Stimulated activated CD4-positive, alpha-beta T cell treated with anti-CD3 and anti-CD28 coated beads, Interleukin-4, amount 100 ng/mL, for 48 hours (primary cell): Measurements from ENCODE around the gene PRAF2.

Experiments used
- DNase-seq, 2 donors: peaks; one replicate each; pipeline ENCODE4 v3.0.0-alpha.2; 2020; ENCODE audit warnings: low read depth in 2 of 2

PRAF2 gene, protein sequence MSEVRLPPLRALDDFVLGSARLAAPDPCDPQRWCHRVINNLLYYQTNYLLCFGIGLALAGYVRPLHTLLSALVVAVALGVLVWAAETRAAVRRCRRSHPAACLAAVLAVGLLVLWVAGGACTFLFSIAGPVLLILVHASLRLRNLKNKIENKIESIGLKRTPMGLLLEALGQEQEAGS

GRCh38 chrX:49073601-49074575, at the start of gene PRAF2:
Gene PRAF2 (minus strand): TSS chrX:49074002. CDS start chrX:49073987, 15 bp downstream.
- peak; percentile 78 to 85 for DNase-seq

GRCh38 chrX:49122499-49122898, 48.7 kb upstream of the PRAF2 start:
- DNase-seq = no peak

GRCh38 chrX:49120091-49120490, 46.3 kb upstream of the PRAF2 start:
- no peak for DNase-seq

DNA sequence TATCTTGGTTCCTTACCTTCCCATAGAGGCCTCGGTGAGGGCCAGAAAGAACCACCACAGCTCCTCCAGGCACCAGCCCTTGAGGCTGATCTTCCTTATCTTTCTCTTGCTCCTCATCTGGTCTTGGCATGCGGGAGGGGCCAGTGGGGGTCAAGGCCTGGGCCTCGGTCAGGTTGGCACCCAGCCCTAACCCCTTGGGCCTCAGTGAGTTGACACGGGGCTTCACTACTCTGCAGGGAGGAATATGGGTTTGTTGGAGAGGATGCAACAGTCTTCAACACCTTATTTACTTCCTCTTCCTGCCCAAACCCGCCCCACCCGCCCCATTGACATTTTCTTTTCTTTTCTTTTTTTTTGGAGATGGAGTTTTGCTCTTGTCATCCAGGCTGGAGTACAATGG, 43.8 kb upstream of the PRAF2 start:
- DNase-seq = no peak

DNA sequence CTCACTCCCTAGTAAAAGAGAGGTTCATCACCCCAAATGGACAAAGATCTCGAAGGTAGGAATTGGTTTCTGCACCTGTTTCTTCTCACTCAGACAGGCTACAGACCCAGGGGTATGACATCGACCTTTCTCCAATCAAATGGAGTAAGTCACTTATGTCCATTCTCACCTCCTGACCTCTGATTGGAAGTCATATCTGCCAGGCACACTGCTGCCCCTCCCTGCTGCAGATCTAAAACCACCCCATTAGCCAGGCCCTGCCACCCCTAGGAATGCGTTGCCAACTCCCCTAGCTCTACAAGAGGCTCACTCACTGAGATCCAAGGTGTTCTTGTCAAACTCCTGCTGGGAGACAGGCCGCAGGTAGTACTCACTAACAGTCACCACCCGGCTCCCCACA, 42.9 kb upstream of the PRAF2 start:
- DNase-seq = no peak

GRCh38 chrX:49116076-49116475, 42.3 kb upstream of the PRAF2 start:
- no peak for DNase-seq

- DNase-seq = no peak
These were observed 38.0 kb upstream of the PRAF2 start for GRCh38 chrX:49111791-49112190.

- DNase-seq = no peak
These were observed 36.6 kb upstream of the PRAF2 start for GRCh38 chrX:49110417-49110816.

DNA sequence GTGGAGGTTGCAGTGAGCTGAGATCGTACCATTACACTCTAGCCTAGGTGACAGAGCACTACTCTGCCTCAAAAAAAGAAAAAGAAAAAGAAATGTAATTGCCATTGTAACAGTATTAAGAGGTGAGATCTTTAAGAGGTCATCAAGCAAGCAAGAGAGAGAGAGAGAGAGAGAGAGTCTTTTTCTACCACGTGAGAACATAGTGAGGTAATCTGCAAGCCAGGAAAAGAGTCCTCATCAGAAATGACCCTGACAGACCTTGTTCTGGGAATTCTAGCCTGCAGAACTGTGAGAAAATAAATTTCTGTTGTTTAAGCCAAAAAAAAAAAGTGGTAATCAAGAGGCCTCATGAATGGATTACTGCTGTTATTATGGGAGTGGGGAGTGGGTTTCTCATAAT, 34.8 kb upstream of the PRAF2 start:
- no peak for DNase-seq

GRCh38 chrX:49106930-49107329, 33.1 kb upstream of the PRAF2 start:
- DNase-seq = no peak

DNA sequence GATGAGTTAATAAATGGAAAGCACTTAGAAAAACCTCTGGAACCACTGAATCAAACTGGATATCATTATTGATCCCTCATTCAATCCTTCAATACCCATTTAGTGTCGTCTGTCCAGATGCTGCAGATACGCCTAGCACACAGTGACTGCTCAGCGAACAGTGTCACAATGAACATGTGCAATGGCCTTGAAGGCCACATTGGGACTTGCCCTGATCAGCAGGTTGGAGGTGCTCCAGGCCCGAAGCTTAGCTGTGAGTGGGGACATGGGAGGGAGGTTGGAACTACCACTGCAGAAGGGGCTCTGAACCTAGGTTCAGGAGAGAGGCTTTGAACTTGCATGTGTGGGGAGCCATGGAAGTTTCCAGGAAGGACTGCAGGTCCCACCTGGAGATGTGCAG, 32.5 kb upstream of the PRAF2 start:
- no peak for DNase-seq

- DNase-seq = no peak
These were observed 29.8 kb upstream of the PRAF2 start for GRCh38 chrX:49103637-49104036.

GRCh38 chrX:49102190-49102589, 28.4 kb upstream of the PRAF2 start:
- no peak for DNase-seq

GRCh38 chrX:49101629-49101984, 27.8 kb upstream of the PRAF2 start:
- DNase-seq = no peak

DNA sequence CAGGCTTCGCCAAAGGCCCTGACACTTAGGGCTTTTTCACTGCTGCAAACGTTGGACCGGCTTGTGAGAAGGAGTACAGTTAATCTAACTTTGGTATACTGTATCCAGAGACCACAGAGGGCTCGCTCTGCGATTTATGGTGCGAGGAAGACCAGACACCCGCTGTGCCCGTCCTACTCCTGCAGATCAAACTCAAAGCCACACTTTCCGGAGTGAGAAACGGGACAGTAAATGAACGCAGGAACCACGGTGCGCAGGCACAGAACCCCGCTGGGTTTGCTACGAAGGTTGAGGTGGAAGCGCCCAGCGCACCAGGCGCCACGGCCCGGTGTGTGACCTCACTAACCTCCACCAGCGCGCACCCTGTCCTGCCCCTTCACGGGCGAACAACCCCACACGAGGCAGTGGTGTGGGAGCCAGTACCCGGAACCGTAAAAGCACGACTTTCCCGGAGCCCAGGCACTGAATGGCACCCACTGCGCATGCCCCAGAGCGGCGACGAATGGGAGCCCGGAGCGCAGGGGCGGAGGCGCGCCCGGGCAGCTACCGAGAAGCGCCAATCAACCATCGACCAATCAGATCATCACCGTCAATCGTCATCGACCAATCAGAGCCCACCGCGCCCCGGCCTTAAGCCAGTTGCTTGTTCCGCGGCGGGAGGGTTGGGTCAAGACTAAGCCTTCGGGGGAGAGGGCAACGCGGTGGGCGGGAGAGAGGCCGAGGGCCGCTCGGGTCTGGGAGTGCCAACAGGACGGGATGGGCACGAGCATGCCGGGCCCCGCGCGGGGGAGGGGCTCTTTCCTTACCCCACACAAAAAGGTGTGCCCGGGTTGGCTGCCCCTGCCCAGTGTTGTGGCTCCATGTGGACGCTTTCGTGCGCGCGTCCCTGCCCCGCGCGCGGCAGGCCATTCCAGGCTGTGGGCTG, 27.2 kb upstream of the PRAF2 start:
- peak; percentile 72 to 77 for DNase-seq

DNA sequence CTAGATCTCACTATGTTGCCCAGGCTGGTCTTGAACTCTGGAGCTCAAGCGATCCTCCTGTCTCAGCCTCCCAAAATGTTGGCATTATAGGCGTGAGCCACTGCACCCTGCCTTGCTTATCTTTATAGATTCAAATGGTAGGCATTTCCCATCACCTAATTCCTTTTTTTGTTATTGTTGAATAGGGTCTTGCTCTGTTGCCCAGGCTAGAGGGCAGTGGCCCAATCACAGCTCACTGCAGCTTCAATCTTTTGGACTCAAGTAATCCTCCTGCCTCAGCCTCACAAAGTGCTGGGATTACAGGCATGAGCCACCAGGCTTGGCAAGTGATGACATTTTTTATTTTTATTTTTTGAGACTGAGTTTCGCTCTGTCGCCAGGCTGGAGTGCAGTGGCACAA, 22.6 kb upstream of the PRAF2 start:
- DNase-seq = no peak

DNA sequence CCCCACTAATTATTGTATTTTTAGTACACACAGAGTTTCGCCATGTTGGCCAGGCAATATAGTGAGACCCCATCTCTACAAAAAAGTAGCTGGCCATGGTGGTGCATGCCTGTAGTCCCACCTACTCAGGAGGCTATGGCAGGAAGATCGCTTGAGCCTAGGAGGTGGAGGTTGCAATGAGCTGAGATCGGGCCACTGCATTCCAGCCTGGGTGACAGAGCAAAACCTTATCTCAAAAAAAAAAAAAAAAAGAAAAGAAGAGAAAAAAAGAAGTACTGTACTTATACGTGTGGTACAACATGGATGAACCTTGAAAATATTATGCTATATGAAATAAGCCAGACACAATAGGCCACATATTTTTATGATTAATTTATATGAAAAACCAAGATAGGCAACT, 15.8 kb upstream of the PRAF2 start:
- DNase-seq = no peak

DNA sequence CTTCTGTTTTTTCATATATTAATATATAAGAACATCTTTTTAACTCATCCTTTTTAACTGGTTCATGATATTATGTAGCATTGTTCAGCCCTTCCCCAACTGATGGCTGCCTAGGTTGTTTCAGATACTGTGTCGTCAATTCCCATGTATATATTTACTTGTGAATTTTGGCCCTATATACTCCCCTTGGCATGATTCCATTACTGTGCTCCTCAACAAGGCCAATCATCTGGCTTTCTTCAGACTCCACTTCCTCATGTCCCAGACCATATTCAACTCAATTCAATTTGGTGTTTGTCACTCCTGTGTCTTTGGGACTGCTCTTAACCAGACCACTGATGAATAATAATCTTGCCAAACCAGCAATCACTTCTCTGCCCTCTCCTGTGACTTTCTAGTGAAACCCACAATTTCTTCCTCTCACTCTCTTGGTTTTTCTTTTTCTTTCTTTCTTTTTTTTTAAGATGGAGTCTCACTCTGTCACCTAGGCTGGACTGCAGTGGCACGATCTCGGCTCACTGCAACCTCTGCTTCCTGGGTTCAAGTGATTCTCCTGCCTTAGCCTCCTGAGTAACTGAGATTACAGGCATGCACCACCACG, 8.6 kb upstream of the PRAF2 start:
- DNase-seq = no peak

DNA sequence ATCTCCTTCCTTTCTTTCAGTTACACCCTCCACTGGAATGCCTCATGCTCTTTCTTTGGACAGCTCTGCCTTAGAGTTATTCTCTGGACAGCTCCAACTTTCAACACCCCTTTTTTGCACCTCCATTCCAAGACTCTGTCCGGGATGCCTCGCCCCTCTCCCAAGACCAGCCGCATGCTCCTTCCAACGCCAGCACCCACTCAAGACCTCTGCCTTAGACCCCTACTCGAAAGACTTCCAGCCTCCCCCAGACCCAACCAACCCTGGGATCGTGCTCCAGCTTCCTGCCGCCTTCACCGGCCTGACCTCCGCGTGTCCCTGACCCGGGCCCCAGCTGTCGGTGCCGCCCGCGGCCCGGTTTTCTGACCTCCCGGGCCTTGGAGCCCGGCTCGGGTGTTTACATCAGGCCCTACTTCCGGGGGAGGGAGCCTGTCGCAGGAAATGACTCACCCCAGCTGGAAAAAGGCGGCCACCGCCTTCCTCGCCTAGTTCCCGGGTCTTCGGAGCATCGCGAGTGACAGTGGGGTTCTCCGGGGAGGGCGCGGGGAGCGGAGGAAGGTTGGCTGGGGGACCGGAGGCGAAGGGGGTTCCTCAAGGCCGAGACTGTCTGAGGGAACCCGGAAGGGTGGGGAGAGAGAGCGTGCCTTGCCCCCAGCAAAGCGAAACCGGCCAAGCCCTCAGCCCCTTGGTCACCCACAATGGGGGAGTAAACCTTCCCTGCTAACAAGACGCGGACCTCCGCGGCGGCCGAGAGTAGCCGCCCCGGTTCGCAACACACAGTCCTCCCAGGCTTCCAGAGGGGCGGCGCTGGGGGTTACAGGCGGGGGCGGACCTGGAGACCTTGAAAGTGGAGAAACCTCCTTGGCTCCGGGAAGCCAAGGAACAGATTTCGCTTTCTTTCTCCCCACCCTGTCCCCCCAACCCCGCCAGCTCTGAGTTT, 6.0 kb upstream of the PRAF2 start, which contains the start of gene WDR45:
Gene WDR45, minus strand, starts transcription at position 399 of the 940 bp plus-strand sequence. CDS start 1,792 bp downstream, outside the sequence.
- peak; percentile 35 to 60 for DNase-seq

GRCh38 chrX:49077941-49078340, 4.1 kb upstream of the PRAF2 start:
- DNase-seq = no peak
